HG03442 (cell line): Measurements from ENCODE around the gene NRXN2.

ENCODE experiments used
- ATAC-seq: cut with Tn5 transposase; IDR thresholded peaks from one replicate; pipeline ENCODE4 v1.9.1; 2021; ENCODE audit warnings: mild to moderate bottlenecking, moderate library complexity; ENCODE audit not compliant: unreplicated experiment

NRXN2 gene

DNA sequence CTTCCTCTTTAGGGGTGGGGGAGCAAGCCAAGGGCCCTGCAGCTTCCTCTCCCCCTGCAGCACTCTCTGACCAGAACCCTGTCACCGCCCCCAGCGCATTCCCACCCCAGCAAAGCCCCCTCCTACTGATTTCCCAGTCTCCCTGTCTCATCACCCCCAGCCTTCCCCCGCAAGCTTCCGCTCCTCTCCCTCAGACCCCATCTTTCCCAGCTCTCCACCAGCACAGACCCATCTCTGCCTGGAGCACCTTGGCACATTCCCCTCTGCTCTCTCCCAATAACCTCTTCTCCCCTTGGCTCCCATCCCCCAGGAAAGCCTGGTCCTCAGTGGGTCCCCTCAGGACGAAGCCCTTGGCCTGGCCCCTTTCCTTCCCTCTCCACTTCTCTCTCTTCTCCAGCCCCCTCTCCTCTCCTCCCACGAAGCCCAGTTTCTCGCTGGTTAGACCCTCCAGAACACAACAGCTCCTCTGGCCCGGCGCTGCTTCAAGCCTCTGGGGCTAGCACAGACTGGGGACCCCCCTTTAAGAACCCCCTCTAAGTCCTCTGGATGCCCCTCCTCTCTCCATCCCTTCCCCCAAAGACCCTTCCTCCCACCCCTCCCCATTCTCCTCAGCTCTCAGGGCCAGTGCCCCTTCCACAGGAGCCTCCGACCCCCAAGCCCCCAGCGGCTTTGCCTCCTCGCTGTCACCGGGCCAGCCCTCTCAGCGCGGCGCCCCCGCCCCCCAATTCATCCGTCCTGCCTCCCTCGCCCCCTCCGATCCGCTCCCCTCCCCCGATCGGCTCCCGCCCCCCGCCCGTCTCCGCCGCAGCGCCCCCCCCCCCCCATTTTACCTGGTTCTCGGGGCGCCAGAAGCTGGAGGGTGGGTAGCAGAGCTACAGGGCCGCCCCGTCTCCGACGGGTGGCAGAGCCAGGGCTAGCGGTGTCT lies 594 bp downstream of the NRXN2 start:
- ATAC-seq: no peak

DNA sequence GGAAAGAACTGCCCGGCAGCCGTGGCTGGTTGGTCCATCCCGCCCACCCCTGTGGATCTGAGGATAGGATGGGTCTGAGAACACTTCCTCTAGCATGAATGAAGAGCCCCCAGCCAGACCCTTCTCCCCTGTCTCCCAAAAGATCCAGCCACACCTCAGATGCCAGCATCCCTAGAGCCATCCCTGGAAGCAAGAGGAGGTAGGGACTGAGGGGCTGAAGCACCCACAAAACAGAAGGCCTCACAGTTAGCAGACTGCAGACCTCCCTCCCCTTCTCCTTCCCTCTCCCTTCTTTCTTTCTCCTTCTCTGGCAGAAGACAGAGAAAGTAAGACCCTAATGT lies 1.7 kb downstream of the NRXN2 start:
- ATAC-seq: no peak

DNA sequence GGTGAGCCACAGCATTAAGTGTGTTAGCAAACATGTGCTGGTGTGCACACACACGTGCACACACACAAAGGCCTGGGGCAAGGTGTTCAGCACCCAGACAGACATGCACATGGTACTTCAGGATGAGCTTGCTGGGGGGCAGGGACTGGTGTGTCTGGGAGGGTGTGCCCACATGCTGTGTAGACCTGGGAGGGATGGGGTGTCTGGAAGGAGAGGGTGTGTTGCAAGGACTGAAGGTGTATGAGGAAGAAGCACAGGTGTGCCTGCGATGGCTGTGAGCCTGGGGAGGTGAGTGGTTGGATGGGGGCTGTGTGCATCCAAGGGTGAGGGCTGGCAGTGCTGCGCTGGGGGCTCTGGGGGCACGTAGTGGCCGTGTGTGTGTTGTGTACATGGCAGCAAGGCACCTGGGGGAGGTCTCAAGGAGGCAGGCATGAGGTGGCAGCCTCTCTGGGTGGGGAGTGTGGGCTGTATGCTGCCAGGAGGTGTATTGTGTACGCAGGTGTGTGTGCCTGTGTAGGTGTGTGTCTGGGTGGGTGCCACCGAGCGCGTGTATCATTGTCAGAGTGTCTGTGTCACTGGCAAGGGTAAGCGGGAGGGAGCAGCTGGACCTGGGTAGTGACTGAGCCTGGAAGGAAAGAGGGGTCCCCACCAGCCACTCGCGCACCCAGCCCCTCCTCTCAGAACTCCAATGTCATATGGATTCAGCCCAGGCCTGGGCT lies 2.2 kb downstream of the NRXN2 start:
- no peak for ATAC-seq

DNA sequence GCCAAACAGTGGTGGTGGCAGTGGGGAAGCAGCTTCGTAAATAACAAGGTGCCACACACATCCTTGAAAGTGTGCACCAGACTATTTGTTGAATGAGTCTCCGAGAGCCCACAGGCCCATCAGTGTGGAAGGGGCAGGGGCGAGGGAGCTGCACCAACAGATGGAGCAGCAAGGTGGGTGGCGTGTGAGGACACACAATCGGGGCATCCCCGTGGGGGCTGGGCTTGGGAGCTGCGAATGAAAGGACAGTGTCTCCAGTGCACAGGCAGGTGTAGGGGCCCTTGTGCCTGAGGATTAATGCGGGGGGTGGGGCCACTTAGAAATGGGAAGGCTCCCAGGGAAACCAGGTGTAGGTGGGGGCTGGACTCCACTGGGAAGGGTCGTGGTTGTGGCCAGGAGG lies 2.8 kb downstream of the NRXN2 start:
- no peak for ATAC-seq

DNA sequence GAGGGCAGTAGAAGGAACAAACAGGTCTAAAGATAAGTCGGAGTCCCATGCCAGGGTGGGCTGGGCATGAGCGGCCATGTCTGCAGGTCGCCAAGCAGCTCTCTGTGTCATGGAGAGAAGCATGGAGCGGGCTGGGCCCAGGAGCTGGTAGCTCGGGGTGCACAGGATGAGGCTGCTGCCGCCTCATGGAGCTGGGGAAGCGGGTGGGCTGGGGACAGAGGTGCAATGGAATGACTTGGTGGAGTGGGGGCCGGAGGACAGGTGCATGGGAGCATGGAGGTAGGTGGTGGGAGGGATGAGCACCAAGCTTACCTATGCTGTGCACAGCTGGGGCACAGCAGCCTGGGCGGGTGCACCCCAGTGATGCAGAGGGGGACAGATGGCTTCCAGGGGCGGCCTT lies 3.6 kb downstream of the NRXN2 start:
- ATAC-seq: no peak

DNA sequence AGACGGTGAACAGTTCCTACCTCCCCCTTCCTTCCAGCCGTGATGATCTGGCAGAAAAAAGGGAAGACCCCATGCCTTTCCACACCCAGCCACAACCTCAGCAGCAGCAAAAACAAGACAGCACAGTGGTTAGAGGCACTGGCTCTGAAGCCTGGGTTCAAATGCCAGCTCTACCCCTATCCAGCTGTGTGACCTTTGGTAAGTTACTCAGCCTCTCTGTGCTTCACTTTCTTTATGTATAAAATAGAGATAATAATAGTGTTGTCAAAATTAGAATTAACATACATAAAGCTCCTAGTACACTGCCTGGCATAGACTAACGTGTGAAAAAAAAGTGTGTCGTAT lies 4.2 kb downstream of the NRXN2 start:
- ATAC-seq: no peak

DNA sequence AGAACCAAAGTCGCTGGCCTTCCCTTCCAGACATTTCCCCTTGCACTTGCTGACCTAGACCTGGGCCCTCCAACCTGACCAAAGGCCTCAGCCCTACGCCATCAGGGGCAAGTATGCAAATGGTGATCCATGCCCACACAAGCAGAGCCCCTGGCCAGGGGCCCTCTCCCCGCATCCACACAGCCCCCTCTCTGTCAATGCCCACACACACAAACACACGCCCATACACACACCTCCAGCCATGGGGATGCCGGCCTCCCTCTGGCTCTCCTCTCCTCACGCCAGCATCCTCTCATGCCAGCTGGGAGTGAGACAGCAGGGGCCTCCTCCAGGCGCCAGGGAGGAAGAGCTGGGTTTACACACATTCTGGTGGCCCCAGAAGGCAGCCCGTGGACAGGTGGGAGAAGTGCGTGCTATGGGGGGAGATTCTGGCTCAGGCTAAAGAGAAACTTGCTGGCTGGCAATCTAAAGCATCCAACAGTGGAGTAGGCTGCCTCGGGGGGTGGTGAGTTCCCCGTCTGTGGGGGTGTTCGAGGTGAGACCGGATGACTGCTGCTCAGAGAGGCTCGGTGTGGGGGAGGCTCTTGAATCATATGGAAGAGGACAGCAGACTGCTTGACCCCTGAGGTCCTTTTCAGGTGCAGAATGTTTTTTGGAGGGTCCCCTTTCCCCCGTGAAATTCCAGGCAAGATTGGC lies 4.8 kb downstream of the NRXN2 start:
- ATAC-seq: no peak

DNA sequence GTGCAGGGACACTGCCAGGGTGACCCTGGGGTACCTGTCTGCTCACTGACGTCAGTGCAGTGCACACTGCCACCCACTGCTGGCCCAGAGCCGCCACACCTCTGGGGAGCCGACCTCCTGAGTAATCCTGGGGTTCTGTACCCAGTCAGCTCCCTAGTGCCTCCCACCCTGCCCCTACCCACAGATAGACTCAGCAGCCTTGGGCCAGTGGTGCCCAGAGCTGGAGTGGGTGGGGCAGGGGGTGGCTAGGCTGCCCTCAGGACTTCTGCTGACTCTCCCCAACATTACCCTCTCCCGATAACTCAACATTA lies 5.8 kb downstream of the NRXN2 start:
- ATAC-seq: no peak

DNA sequence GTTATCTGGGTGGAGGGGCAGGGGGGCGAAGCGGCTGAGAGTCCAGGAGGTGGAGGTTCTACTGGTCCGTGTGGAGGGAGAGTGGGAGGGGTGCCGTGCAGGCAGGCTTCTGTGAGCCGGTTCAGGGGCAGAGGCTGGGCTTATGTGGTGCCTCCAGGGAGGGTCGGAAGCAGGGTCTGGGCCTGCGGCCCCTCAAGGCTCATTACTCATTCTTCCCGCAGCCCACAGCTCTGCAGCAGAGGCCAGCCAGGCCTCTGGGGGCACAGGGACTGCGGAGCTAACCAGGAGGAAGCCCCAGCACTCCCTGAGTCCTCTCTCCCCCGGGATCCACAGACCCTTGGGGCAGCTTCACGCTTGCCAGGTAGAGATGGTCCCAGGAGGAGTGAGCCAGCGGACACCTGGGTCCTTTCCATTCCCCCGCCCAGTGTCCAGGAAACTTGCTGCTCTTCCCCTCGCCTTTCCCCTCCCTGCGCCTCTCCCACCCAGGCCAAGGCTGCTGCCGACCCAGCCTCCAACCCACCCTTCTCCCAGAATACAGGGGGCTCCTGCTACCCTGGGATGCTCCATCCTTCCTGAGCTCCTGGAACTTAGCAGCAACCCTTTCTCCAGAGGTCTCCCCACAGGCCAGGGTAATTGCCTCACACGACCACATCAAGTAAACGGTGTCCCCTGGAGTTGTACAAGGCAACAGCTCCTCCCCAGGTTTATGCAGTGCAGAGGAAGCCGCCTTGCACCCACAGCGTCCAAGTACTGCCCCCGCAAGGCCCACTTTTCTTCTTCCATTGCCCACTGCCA lies 6.3 kb downstream of the NRXN2 start:
- ATAC-seq: no peak

DNA sequence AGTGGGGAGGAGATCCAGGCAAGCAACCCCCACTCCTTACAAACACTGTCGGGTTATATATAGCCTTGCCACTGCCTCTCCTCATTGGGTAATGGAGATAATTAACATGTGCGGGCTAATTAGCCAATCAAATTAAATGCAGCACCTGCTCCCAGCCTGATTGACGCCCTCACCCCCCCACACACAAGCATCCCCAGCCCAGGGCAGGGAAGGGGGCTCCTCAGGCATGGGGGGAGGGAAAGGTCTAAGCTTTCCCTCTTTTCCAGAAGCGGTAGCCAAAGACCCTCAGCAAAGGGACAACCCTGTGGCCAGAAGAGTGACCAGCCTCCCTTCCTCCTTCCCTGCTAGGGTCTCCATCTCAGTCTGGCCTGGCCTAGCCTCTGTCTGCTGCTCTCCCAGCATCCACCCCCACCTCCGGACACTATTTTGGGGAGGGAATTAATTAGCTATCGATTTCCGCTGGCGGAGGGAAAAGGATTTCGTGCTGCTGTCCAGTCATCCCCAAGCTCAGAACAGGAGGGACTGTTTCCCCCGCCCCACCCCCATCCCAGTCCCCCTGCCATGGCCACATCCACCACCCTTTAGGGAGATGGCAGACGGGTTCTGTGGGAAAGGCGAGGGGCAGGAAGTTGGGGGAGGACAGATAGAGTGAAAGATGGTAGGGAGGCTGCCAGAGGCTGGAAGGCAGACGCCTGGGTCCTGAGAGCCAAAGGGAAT lies 7.1 kb downstream of the NRXN2 start:
- ATAC-seq: no peak

DNA sequence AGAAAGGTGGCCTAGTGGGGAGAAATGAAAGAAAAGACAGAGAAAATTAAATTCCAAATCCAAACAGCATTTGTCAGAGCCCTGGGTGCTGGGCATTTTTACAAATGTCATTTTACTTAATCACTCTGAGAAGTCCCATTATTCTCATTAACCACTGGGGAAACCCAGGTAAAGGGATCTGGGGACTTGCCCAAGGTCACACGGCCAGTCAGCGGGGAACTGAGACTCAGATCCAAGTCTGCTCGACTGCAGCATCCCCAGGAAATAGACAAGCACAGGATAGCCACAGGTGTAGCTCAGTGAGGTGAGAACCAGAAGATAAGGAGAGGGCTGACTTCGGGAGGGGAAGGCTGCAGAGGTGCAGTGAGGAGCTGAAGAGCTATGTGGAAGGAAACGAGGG lies 7.9 kb downstream of the NRXN2 start:
- no peak for ATAC-seq

DNA sequence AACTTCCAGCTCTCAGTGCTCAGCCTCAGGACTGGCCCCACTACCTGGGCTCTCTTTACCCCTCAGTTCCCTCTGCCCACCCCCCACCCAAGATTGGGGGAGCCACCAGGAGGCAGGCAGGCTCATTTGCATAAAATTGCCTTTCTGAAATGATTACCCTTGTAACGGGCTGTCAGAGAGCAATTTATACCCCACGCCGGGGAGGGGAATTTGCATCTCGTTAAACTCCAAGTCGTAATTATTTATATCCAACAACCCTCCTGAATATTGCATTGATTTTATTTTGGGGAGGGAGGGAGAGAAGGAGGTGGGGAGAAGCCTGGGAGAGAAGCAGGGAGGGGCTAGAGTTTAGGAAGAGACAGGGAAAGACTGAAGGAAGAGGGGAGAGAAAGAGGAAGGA lies 8.3 kb downstream of the NRXN2 start:
- no peak for ATAC-seq

DNA sequence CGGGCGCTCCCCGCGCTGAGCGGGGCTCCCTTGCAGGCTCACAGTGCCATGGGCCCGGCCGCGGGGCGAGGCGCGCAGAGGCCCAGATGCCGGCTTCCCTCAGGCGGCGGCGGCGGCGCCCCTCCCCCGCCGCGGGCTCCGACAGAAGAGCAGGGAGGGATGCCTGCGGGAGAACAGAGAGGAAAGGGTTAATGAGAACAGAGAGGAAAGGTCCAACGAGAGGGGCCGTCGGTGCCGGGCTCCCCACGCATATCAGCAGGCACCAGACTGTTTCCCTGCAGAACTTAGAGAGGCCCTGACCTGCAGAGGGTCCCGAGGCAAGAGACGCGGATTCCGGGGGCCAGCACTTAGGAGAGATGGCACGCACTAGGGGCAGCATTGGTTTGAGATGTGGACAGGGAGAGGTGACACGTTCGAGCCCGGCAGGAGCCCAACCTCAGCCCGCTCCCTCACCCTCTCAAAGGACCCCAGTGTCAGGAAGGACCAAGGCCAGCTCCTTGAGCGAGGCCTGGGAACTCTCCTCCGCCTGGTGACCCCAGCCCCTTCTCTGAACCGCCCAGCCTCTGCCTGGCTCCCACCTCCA lies 9.1 kb downstream of the NRXN2 start:
- no peak for ATAC-seq

DNA sequence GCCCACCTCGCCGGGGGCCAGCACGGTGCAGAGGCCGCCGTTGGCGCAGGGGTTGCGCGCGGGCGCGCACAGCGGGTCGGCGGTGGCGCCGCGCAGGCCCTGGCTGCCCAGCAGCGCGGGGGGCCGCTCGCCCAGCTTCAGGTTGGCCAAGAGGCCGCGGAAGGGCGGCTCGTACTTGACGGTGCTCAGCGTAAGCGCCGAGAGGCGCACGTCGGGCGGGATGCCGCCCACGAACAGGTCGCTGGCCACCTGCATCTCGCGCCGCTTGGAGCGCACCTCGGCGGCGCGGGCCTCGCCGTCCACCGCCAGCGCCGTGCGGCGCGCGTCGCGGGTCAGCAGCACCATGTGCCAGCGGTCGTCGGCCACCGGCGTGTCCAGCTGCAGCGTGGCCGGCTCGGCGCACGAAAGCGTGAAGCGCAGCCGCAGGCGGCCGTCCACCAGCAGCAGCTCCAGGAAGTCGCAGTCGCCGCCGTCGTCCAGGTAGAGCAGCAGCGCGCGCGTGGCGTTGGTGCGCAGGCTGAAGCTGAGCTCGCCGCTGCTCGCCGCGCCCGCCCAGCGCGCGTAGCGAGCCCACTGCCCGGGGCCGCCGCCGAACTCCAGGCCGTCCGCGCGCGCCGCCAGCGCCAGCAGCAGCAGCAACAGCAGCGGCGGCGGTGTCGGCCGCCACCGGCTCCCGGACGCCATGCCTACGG lies 9.8 kb downstream of the NRXN2 start:
- no peak for ATAC-seq

DNA sequence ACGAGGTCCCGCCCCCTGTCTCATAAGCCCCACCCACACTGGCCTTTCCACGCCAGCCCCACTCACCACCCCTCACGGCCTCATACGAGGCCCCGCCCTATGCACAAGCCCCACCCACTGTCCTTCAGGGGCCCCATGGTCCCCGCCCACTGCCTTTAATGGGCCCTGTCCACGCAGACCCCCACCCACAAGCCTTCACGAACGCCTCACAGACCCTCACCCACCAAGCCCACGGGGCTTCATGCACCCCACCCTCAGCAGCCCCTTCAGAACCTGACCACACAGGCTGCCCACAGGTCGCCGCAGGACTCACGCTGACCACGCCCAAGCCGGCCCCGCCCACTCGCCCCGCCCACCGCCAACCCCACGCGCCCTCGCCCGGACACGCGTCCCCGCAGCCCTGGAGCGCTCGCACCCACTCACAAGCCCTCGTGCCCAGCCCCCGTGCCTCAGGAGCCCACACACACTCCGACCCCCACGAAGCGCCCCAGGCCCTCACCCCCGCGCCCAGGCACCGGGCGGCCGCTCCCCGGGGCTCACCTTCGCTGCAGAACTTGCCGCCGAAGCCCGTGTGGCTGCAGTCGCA lies 10.5 kb downstream of the NRXN2 start:
- no peak for ATAC-seq

DNA sequence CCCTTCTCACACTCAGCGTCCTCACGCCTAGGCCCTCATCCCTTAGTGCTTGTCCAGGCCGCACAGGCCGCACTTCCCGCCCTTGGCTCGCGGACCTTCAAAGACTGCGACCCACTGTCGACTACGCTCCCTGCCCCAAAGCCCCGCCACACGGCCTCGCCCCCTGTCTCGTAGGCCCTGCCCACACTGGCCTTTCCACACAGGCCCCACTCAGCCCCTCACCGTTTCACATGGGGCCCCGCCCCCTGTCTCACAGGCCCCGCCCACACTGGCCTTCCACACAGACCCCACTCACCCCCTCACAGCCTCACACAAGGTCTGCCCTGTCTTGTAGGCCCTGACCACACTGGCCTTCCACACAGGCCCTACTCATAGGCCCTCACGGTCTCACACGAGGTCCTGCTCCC lies 11.0 kb downstream of the NRXN2 start:
- ATAC-seq: no peak

DNA sequence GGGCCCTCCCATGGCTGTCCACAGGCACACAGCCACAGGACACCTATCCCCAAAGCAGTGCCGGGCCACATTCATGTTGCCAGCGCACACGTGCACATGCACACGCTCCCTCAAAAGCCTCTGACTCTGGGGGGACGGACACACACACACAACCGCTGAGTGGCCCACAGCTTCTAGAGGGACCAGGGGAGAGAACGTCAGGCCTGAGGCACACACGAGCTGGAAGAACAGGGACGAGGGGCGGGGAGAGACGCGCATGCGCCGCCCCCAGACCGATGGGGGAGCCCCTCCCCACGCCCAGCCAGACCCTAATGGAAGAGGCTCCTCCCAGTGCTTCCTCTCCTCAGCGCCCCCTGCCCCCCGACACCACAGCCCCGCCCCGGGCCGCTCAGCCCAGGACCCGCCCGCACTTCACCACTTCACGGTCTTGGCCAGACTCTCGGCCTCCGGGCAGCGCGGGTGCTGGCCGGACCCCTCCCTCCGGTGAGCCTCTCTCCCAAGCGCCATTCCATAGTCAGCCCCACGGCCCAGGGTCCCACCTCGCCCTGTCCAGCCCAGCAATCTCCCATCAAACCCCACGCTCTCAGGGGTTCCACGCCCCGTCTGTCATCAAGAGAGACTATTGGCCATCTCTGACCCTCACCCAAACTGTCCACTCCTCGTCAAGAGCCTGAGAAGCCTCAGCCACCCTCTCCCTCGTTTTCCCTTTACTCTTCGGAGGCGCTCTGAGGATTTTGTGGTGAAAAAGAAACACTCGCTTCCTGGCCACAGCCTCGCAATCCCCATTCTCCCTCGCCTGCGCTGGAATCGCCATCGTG lies 11.7 kb downstream of the NRXN2 start:
- no peak for ATAC-seq

DNA sequence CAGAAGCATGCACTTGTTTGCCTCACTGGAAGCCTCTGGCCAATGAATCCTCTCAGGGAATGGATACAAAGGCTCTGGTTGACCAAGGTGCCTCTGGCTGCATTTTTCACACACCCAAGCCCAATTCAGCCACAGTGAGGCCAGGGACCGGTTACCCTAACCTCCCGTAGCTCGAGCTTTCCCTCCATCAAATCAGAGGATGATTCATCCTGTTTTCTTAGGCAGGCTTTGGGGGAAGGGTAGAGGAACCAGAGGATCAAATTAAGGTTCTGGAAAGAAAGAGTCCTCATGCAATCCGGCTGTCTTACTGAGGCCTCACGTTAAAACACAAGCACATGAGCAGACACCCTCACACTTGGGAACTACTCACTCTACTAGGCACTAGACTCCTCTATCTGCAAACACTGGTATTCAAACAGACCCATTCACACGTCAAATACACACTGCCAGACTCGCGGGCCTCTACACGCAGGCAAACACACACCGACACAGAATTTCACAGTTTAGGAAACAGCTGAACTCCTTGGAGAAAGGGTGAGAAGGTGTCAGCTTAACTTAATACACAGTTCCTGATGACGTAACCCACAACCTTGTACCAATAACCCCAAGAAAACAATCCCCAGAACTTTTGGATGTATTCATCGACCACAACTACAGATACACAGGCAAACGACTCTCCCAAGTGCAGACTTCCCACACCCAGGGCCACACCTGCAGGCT lies 12.4 kb downstream of the NRXN2 start:
- ATAC-seq: no peak
